Measurements from ENCODE around the gene PDE4D.

Gene PDE4D

DNA sequence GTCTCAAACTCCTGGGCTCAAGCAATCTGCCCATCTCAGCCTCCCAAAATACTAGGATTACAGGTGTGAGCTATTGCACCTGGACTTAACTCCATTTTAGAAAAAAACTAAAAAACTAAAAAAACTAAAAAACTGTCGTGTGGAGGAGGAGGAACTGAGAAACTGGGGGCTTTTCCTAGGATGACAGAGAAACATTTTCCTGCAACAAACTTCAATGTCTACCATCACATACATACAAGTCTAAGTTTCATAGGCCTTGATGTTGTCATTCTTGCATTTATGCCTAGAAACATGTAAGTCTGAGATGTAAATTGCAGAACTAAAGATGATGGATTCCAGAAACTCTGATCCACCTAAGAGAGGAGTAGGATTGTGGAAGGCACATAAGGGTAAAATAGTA lies 753.8 kb downstream of the PDE4D start:
- H3K27me3 ChIP-seq (replicated peaks; ENCODE audit: insufficient read depth, low read length): no peaks in the 10 kb centered on the region
- H4K20me1 ChIP-seq (ENCODE audit: insufficient read depth, low read length): no peaks in the 10 kb centered on the region
- H3K9me2 ChIP-seq (replicated peaks; ENCODE audit: insufficient read depth, low read length): no peaks in the 10 kb centered on the region
- no peak overlapping the region for H3K4me3 ChIP-seq (ENCODE audit: low read length)
- no peaks in the 10 kb centered on the region for H3F3A ChIP-seq (ENCODE audit: insufficient read depth, low read length)
- H3K4me1 ChIP-seq (ENCODE audit: low read length): peaks cover 39% of the 10 kb centered on the region
- no peak overlapping the region for H3K27ac ChIP-seq (ENCODE audit: low read length)
- TF ChIP-seq EZH2phosphoT487 (IDR thresholded peaks at IDR 0.05; ENCODE audit: low read length) (no peak), EZH2 (optimal IDR thresholded peaks at IDR 0.05; ENCODE audit: low read depth, low read length) (no peak)
- TF ChIP-seq, protein P1, sequence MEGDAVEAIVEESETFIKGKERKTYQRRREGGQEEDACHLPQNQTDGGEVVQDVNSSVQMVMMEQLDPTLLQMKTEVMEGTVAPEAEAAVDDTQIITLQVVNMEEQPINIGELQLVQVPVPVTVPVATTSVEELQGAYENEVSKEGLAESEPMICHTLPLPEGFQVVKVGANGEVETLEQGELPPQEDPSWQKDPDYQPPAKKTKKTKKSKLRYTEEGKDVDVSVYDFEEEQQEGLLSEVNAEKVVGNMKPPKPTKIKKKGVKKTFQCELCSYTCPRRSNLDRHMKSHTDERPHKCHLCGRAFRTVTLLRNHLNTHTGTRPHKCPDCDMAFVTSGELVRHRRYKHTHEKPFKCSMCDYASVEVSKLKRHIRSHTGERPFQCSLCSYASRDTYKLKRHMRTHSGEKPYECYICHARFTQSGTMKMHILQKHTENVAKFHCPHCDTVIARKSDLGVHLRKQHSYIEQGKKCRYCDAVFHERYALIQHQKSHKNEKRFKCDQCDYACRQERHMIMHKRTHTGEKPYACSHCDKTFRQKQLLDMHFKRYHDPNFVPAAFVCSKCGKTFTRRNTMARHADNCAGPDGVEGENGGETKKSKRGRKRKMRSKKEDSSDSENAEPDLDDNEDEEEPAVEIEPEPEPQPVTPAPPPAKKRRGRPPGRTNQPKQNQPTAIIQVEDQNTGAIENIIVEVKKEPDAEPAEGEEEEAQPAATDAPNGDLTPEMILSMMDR (IDR thresholded peaks at IDR 0.05; ENCODE audit: low read length): no peak
- H3K9me3 ChIP-seq (replicated peaks; ENCODE audit: insufficient read depth, low read length): no peaks in the 10 kb centered on the region
- no peak overlapping the region for H3K9ac ChIP-seq (ENCODE audit: low read length)
- no peak for DNase-seq
- H3K4me2 ChIP-seq (ENCODE audit: low read depth, low read length): no peak overlapping the region
- H3K36me3 ChIP-seq (replicated peaks; ENCODE audit: insufficient read depth, low read length): no peaks in the 10 kb centered on the region
- no peaks in the 10 kb centered on the region for H3K79me2 ChIP-seq (ENCODE audit: low read length)
- no peak overlapping the region for H2AFZ ChIP-seq (ENCODE audit: low read length)

DNA sequence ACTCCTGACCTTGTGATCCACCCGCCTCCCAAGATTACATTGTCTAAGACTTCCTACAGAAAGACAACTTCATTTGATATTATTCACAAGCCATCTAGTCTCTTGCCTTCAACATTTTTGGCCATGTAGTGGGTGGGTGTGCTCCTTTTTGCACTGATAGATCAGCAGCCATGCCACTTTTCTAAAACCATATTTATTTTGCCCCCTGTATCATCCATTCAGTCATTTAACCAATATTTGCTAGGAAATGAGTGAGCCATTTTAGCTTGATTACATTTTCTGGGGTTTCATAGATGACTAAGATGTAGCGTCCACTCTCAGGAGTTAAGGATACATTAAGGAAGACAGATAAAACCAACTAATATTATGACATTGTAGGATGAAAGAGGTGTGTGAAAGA lies 755.0 kb downstream of the PDE4D start:
- Histone ChIP-seq H3K9me3 (replicated peaks; ENCODE audit: insufficient read depth, low read length) (no peaks in the 10 kb centered on the region), H4K20me1 (ENCODE audit: insufficient read depth, low read length) (no peaks in the 10 kb centered on the region), H3K4me1 (ENCODE audit: low read length) (peaks cover 37% of the 10 kb centered on the region), H3K4me3 (ENCODE audit: low read length) (no peak overlapping the region), H3K4me2 (ENCODE audit: low read depth, low read length) (no peak overlapping the region), H3K9me2 (replicated peaks; ENCODE audit: insufficient read depth, low read length) (no peaks in the 10 kb centered on the region), H3K36me3 (replicated peaks; ENCODE audit: insufficient read depth, low read length) (no peaks in the 10 kb centered on the region), H3K79me2 (ENCODE audit: low read length) (no peaks in the 10 kb centered on the region), H3K9ac (ENCODE audit: low read length) (no peak overlapping the region), H3K27ac (ENCODE audit: low read length) (no peak overlapping the region), H3F3A (ENCODE audit: insufficient read depth, low read length) (no peaks in the 10 kb centered on the region), H3K27me3 (replicated peaks; ENCODE audit: insufficient read depth, low read length) (no peaks in the 10 kb centered on the region), H2AFZ (ENCODE audit: low read length) (no peak overlapping the region)
- DNase-seq: no peak
- no peak for TF ChIP-seq EZH2 (optimal IDR thresholded peaks at IDR 0.05; ENCODE audit: low read depth, low read length)
- TF ChIP-seq EZH2phosphoT487 (IDR thresholded peaks at IDR 0.05; ENCODE audit: low read length): no peak
- TF ChIP-seq, protein P1 (IDR thresholded peaks at IDR 0.05; ENCODE audit: low read length): no peak

DNA sequence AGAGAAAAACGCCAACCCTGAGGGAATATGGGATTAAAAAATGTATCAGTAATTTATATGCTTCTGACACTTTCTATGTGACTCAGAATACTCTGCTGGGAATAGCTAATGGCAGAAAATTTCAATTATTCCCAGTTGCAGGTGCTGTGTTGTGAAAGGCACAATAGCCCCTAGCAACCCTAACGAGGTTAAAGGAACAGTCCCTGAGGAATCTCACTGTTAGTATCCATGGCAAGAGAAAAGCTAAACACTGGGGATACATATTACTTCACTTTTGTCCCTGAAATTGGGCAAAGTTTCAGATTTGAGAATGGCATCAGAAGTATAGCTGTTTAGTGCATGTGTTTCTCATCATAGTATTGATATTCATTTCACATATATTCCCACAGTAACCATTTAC lies 755.7 kb downstream of the PDE4D start:
- Histone ChIP-seq H3K4me1 (ENCODE audit: low read length) (peaks cover 35% of the 10 kb centered on the region), H3K9ac (ENCODE audit: low read length) (no peak overlapping the region), H3K27me3 (replicated peaks; ENCODE audit: insufficient read depth, low read length) (no peaks in the 10 kb centered on the region), H3K27ac (ENCODE audit: low read length) (no peak overlapping the region), H3K36me3 (replicated peaks; ENCODE audit: insufficient read depth, low read length) (no peaks in the 10 kb centered on the region), H3K79me2 (ENCODE audit: low read length) (no peaks in the 10 kb centered on the region), H3K9me3 (replicated peaks; ENCODE audit: insufficient read depth, low read length) (no peaks in the 10 kb centered on the region), H3K9me2 (replicated peaks; ENCODE audit: insufficient read depth, low read length) (no peaks in the 10 kb centered on the region), H2AFZ (ENCODE audit: low read length) (no peak overlapping the region), H3K4me3 (ENCODE audit: low read length) (no peak overlapping the region), H4K20me1 (ENCODE audit: insufficient read depth, low read length) (no peaks in the 10 kb centered on the region), H3K4me2 (ENCODE audit: low read depth, low read length) (no peak overlapping the region), H3F3A (ENCODE audit: insufficient read depth, low read length) (no peaks in the 10 kb centered on the region)
- DNase-seq: no peak
- TF ChIP-seq, protein P1 (IDR thresholded peaks at IDR 0.05; ENCODE audit: low read length): no peak
- TF ChIP-seq EZH2 (optimal IDR thresholded peaks at IDR 0.05; ENCODE audit: low read depth, low read length): no peak
- no peak for TF ChIP-seq EZH2phosphoT487 (IDR thresholded peaks at IDR 0.05; ENCODE audit: low read length)

Data from MM.1S (cell line).